Endodermal cell (in vitro differentiated cells): ENCODE measurements around the gene TAF4B. TPM values are rescaled to one million over a fixed set of nuclear protein-coding genes. Genes with fewer than 3 reads are reported as not detected.

Experiments
- DNase-seq: peaks from one replicate; pipeline ENCODE4 v3.0.0-alpha.2; 2017
- H3K27ac ChIP-seq: 2 replicates; pipeline ENCODE4 v1.5.1; 2013; ENCODE audit warnings: mild to moderate bottlenecking, low read depth, low read length, moderate library complexity
- H3K27me3 ChIP-seq: 2 replicates; pipeline ENCODE4 v1.6.1; 2013; ENCODE audit warnings: mild to moderate bottlenecking, low read length, moderate library complexity; ENCODE audit not compliant: insufficient read depth, control insufficient read depth, poor library complexity, severe bottlenecking
- H3K36me3 ChIP-seq: 2 replicates; pipeline ENCODE4 v1.7.0; 2013; ENCODE audit warnings: mild to moderate bottlenecking, low read length, moderate library complexity; ENCODE audit not compliant: control insufficient read depth, insufficient read depth
- H3K4me1 ChIP-seq: one replicate; pipeline ENCODE4 v1.7.0; 2013; ENCODE audit warnings: low read length; ENCODE audit not compliant: control insufficient read depth, insufficient read depth
- H3K4me3 ChIP-seq: 2 replicates; pipeline ENCODE4 v1.5.1; 2013; ENCODE audit warnings: mild to moderate bottlenecking, low read length, moderate library complexity
- H3K9ac ChIP-seq: 2 replicates; pipeline ENCODE4 v1.6.1; 2013; ENCODE audit warnings: mild to moderate bottlenecking, low read length, moderate library complexity; ENCODE audit not compliant: poor library complexity, severe bottlenecking; ENCODE audit errors: extremely low read depth
- H3K9me3 ChIP-seq: 2 replicates; pipeline ENCODE4 v1.6.1; 2013; ENCODE audit warnings: mild to moderate bottlenecking, low read length, moderate library complexity; ENCODE audit not compliant: control insufficient read depth
- H3K27ac Mint-ChIP-seq: 2 replicates; pipeline ENCODE4 v1.8.0; 2020; ENCODE audit warnings: mixed read lengths
- H3K27me3 Mint-ChIP-seq: 2 replicates; pipeline ENCODE4 v1.8.0; 2021; ENCODE audit warnings: mild to moderate bottlenecking, mixed read lengths; ENCODE audit not compliant: insufficient read depth
- H3K36me3 Mint-ChIP-seq: 2 replicates; pipeline ENCODE4 v1.8.0; 2020; ENCODE audit warnings: low read depth, mixed read lengths
- H3K4me1 Mint-ChIP-seq: 2 replicates; pipeline ENCODE4 v1.8.0; 2020; ENCODE audit warnings: mixed read lengths
- H3K4me3 Mint-ChIP-seq: 2 replicates; pipeline ENCODE4 v1.8.0; 2020; ENCODE audit warnings: mild to moderate bottlenecking, moderate library complexity, mixed read lengths
- H3K9me3 Mint-ChIP-seq: 2 replicates; pipeline ENCODE4 v1.8.0; 2020; ENCODE audit warnings: mild to moderate bottlenecking, mixed read lengths
- CTCF ChIP-seq: fragments of 200-600 bp; sonication (generic); conservative IDR thresholded peaks from 2 replicates; pipeline ENCODE4 v1.5.0; 2021; ENCODE audit warnings: antibody characterized with exemption, mild to moderate bottlenecking
- WGBS, 2 experiments: methylation state at CpG; one replicate each; pipeline versions ENCODE4 v1.1.5 to v1.1.7; 2013; ENCODE audit warnings: missing lambda C conversion rate in 2 of 2, mixed read lengths in 1 of 2; ENCODE audit not compliant: insufficient coverage in 1 of 2, insufficient read length in 1 of 2; 5-methylcytosine and 5-hydroxymethylcytosine counted together
- total RNA-seq, 2 donors: library from RNA; stranded (reverse); fragmentation: NEBNext Ultra II Directional in 1 of 2; extraction: Animal tissue kit (Norgen Biotek cat#: 25700) in 1 of 2; gene quantifications; 2 replicates in 1 of 2; 3 replicates in 1 of 2; pipeline ENCODE4 v1.2.1, GENCODE V29; 2021

TAF4B gene
- total RNA-seq, 2 donors from 2014 or later, result 6.9 to 7.7 TPM

- Mint-ChIP-seq H3K4me1 (no peaks in the 10 kb centered on the region), H3K27me3 (peaks cover 2% of the 10 kb centered on the region), H3K36me3 (no peaks in the 10 kb centered on the region), H3K27ac (no peak overlapping the region), H3K9me3 (peaks cover 2% of the 10 kb centered on the region), H3K4me3 (no peak overlapping the region)
- Histone ChIP-seq H3K4me3 (no peak overlapping the region), H3K9ac (no peak overlapping the region), H3K27ac (no peak overlapping the region), H3K27me3 (no peaks in the 10 kb centered on the region), H3K4me1 (no peaks in the 10 kb centered on the region), H3K9me3 (no peaks in the 10 kb centered on the region), H3K36me3 (no peaks in the 10 kb centered on the region)
- no peak for DNase-seq
- no peak for TF ChIP-seq CTCF
- WGBS, 2 experiments, result 98 to 100% methylated on average over 1 of the region's 2 CpGs
Observed at GRCh38 chr18:26206488-26206887, 19.8 kb upstream of the TAF4B start.

- no peak overlapping the region for H3K9ac ChIP-seq
- no peaks in the 10 kb centered on the region for H3K27me3 ChIP-seq
- TF ChIP-seq CTCF, result no peak
- no peaks in the 10 kb centered on the region for H3K4me1 Mint-ChIP-seq
- H3K4me3 ChIP-seq, result no peak overlapping the region
- H3K27me3 Mint-ChIP-seq, result peaks cover 2% of the 10 kb centered on the region
- no peak overlapping the region for H3K27ac ChIP-seq
- no peak for DNase-seq
- H3K36me3 ChIP-seq, result no peaks in the 10 kb centered on the region
- 93 to 95% methylated on average over 3 of the region's 3 CpGs for WGBS, 2 experiments
- no peaks in the 10 kb centered on the region for H3K9me3 Mint-ChIP-seq
- no peak overlapping the region for H3K27ac Mint-ChIP-seq
- H3K4me1 ChIP-seq, result no peaks in the 10 kb centered on the region
- H3K9me3 ChIP-seq, result no peaks in the 10 kb centered on the region
- no peak overlapping the region for H3K4me3 Mint-ChIP-seq
- no peaks in the 10 kb centered on the region for H3K36me3 Mint-ChIP-seq
Observed at GRCh38 chr18:26207937-26208336, 18.3 kb upstream of the TAF4B start.

GRCh38 chr18:26208977-26209376, 17.3 kb upstream of the TAF4B start:
- DNase-seq, result no peak
- Histone ChIP-seq H3K27ac (no peak overlapping the region), H3K9me3 (no peaks in the 10 kb centered on the region), H3K36me3 (no peaks in the 10 kb centered on the region), H3K27me3 (no peaks in the 10 kb centered on the region), H3K4me1 (no peaks in the 10 kb centered on the region), H3K4me3 (no peak overlapping the region), H3K9ac (no peak overlapping the region)
- TF ChIP-seq CTCF, result no peak
- Mint-ChIP-seq H3K36me3 (no peaks in the 10 kb centered on the region), H3K27me3 (peaks cover 2% of the 10 kb centered on the region), H3K27ac (no peak overlapping the region), H3K9me3 (no peaks in the 10 kb centered on the region), H3K4me1 (no peaks in the 10 kb centered on the region), H3K4me3 (no peak overlapping the region)
- WGBS, 2 experiments, result 96 to 100% methylated on average over 2 of the region's 2 CpGs
